Activated T-helper 1 cell treated with anti-CD3 and anti-CD28 coated beads, Interleukin-12 subunit alpha, Interleukin-12 subunit beta, Interleukin-2, Interleukin-4 antibody, amounts not matched to agents 30 ng/mL and 10 ng/mL and 1 ng/mL, durations not matched to agents 14 hours and 24 hours and 36 hours (primary cell): ENCODE data around the gene RAB21. TPM values are rescaled to one million over a fixed set of nuclear protein-coding genes. Genes with fewer than 3 reads are reported as not detected.
"Not testable (repeated sequence)": the region's sequence is repeated elsewhere in the genome, so short reads cannot be mapped to it uniquely, and the experiment has no call there.

Source experiments
- DNase-seq: peaks from one replicate; pipeline ENCODE4 v3.0.0; 2021; ENCODE audit warnings: low spot score
- H3K27ac Mint-ChIP-seq: one replicate; pipeline ENCODE4 v1.8.0; 2021; ENCODE audit warnings: mild to moderate bottlenecking, mixed read lengths
- H3K27me3 Mint-ChIP-seq: one replicate; pipeline ENCODE4 v1.8.0; 2022; ENCODE audit warnings: mild to moderate bottlenecking, moderate library complexity, mixed read lengths; ENCODE audit not compliant: insufficient read depth
- H3K36me3 Mint-ChIP-seq: one replicate; pipeline ENCODE4 v1.8.0; 2021; ENCODE audit warnings: low read depth, mixed read lengths
- H3K4me1 Mint-ChIP-seq: one replicate; pipeline ENCODE4 v1.8.0; 2021; ENCODE audit warnings: low read depth, mixed read lengths
- H3K4me3 Mint-ChIP-seq: one replicate; pipeline ENCODE4 v1.8.0; 2021; ENCODE audit warnings: mild to moderate bottlenecking, moderate library complexity, mixed read lengths
- H3K9me3 Mint-ChIP-seq: one replicate; pipeline ENCODE4 v1.8.0; 2021; ENCODE audit warnings: mixed read lengths
- intact Hi-C: fragments of 100-400 bp; cut with micrococcal nuclease; formaldehyde crosslinking; loops from one replicate; pipeline ENCODE4 v1.15.1; 2024
- total RNA-seq: library from RNA; stranded (reverse); gene quantifications from 2 replicates; pipeline ENCODE4 v1.2.3, GENCODE V29; 2022

Gene RAB21
- total RNA-seq, 1 donor from 2014 or later: 100 TPM

- Mint-ChIP-seq H3K4me3 (no peak overlapping the region), H3K4me1 (peaks cover 36% of the 10 kb centered on the region), H3K27me3 (no peaks in the 10 kb centered on the region), H3K36me3 (peaks cover 60% of the 10 kb centered on the region), H3K27ac (no peak overlapping the region), H3K9me3 (peaks cover 44% of the 10 kb centered on the region)
- intact Hi-C loops: loop anchor here (5.0 kb wide), 1 partner anchor 177 kb away; the partner anchor contains the start of gene TPH2
- DNase-seq: no peak
These were observed 5.3 kb downstream of the RAB21 start for GRCh38 chr12:71759941-71760340.

DNA sequence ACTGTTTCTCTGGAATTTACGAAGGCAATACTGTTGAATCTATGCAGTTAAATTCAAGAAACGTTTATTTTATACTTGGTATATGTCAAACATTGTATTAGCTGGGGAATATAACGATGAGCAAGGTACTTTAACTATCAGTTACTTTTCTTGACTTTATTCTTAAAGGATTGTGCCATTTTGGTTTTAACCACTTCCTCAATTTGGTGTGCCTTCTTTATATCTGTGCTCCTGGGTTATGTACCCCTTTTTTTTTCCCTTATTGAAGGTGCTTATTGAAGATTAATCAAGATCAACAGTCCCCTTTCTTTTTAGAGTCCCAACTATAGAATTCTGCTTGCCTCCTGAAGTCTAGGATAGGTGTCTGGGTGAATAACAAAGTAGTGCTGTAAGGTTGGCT is 5.8 kb downstream of the RAB21 start:
- Mint-ChIP-seq H3K9me3 (peaks cover 44% of the 10 kb centered on the region), H3K36me3 (peaks cover 64% of the 10 kb centered on the region), H3K27ac (no peak overlapping the region), H3K27me3 (no peaks in the 10 kb centered on the region), H3K4me3 (no peak overlapping the region), H3K4me1 (peaks cover 42% of the 10 kb centered on the region)
- no peak for DNase-seq
- intact Hi-C loops: no loop called here

GRCh38 chr12:71761354-71761753 is 6.7 kb downstream of the RAB21 start:
- intact Hi-C loops, DNase-seq, H3K4me3 Mint-ChIP-seq, H3K27ac Mint-ChIP-seq, H3K27me3 Mint-ChIP-seq: not testable (repeated sequence)
- Mint-ChIP-seq H3K4me1 (peaks cover 41% of the 10 kb centered on the region), H3K36me3 (peaks cover 61% of the 10 kb centered on the region), H3K9me3 (peaks cover 44% of the 10 kb centered on the region)

DNA sequence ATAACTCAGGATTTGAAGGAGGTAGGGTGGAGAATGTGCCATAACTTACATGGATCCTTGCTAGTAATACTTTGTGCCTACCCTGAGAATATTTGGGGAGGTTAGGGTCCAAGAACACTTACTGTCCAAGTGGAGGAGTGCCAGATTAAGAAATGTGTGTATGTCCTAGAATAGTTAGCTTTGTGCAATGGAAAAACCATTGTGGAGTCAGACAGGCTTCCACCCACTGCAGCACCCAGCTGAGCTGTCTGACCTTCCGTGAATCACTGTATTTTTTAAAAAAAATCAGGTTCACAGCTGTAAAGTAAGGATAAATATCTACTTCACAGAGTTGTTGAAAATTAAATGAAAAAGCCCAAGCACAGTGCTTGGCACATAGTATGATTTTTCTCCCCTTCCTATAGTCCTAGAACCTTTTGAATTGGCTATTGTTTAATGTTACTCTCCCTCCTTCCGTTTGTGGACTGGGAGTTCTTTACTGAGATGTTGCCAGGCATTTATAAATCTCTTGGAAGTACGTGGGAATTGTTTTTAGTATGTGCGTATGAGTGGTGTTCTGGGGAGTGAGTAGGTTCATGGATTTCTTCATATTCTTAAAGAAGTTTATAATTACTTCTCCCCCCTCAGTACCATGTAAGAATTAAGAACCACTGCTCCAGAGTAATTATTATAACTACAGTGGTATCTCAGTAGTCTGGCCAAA is 9.2 kb downstream of the RAB21 start:
- Mint-ChIP-seq H3K9me3 (peaks cover 36% of the 10 kb centered on the region), H3K36me3 (peaks cover 50% of the 10 kb centered on the region), H3K4me3 (no peak overlapping the region), H3K27ac (no peak overlapping the region), H3K27me3 (no peaks in the 10 kb centered on the region), H3K4me1 (peaks cover 43% of the 10 kb centered on the region)
- DNase-seq: no peak
- intact Hi-C loops: no loop called here

- intact Hi-C loops: no loop called here
- H3K36me3 Mint-ChIP-seq: peaks cover 41% of the 10 kb centered on the region
These were observed 10.1 kb downstream of the RAB21 start for GRCh38 chr12:71764587-71765321.

GRCh38 chr12:71766202-71766601 is 11.5 kb downstream of the RAB21 start:
- intact Hi-C loops: no loop called here
- Mint-ChIP-seq H3K27ac (no peak overlapping the region), H3K27me3 (no peaks in the 10 kb centered on the region), H3K36me3 (peaks cover 37% of the 10 kb centered on the region), H3K4me3 (no peak overlapping the region), H3K9me3 (peaks cover 14% of the 10 kb centered on the region), H3K4me1 (peaks cover 39% of the 10 kb centered on the region)
- no peak for DNase-seq

More at GRCh38 chr12:71764587-71765321, 10.1 kb downstream of the RAB21 start:
- DNase-seq: no peak
- Mint-ChIP-seq H3K4me3 (no peak overlapping the region), H3K27ac (no peak overlapping the region), H3K9me3 (peaks cover 27% of the 10 kb centered on the region), H3K4me1 (peaks cover 45% of the 10 kb centered on the region), H3K27me3 (no peaks in the 10 kb centered on the region)

- H3K36me3 Mint-ChIP-seq: peaks cover 46% of the 10 kb centered on the region
- H3K27ac Mint-ChIP-seq: no peak overlapping the region
- H3K4me3 Mint-ChIP-seq: no peak overlapping the region
- H3K27me3 Mint-ChIP-seq: no peaks in the 10 kb centered on the region
- peaks cover 14% of the 10 kb centered on the region for H3K9me3 Mint-ChIP-seq
- DNase-seq: no peak
- peaks cover 40% of the 10 kb centered on the region for H3K4me1 Mint-ChIP-seq
- intact Hi-C loops: no loop called here
These were observed 12.5 kb downstream of the RAB21 start for GRCh38 chr12:71767183-71767582.

DNA sequence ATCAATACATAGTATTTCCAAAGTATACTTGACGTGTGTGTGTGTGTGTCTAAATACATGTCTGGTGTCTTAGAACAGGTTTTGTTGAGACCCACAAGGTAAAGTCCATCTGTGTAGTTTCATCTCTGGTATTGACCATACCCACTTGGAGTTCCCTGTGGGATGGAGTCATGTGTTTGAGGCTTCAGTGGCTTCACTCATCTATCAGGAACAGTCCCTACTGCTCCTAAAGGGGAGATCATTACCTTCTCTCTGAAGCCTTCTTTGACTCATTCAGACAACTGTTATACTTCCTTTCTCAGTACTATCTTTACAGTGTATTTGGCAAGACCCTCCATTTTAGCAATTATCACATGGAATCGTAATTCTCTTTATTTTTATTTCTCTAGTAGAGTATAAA is 14.2 kb downstream of the RAB21 start:
- no peak for DNase-seq
- peaks cover 48% of the 10 kb centered on the region for H3K36me3 Mint-ChIP-seq
- H3K9me3 Mint-ChIP-seq: peaks cover 6% of the 10 kb centered on the region
- intact Hi-C loops: no loop called here
- H3K27me3 Mint-ChIP-seq: no peaks in the 10 kb centered on the region
- no peak overlapping the region for H3K4me3 Mint-ChIP-seq
- H3K4me1 Mint-ChIP-seq: peaks cover 38% of the 10 kb centered on the region
- no peak overlapping the region for H3K27ac Mint-ChIP-seq

- peaks cover 46% of the 10 kb centered on the region for H3K36me3 Mint-ChIP-seq
These were observed 16.4 kb downstream of the RAB21 start for GRCh38 chr12:71771069-71771468.

GRCh38 chr12:71772735-71773134 is 18.1 kb downstream of the RAB21 start:
- H3K27ac Mint-ChIP-seq: no peak overlapping the region
- peaks cover 21% of the 10 kb centered on the region for H3K4me1 Mint-ChIP-seq
- no peaks in the 10 kb centered on the region for H3K27me3 Mint-ChIP-seq
- intact Hi-C loops: no loop called here
- no peak overlapping the region for H3K4me3 Mint-ChIP-seq
- peaks cover 38% of the 10 kb centered on the region for H3K36me3 Mint-ChIP-seq
- no peak for DNase-seq
- H3K9me3 Mint-ChIP-seq: no peaks in the 10 kb centered on the region

More at GRCh38 chr12:71771069-71771468, 16.4 kb downstream of the RAB21 start:
- Mint-ChIP-seq H3K9me3 (no peaks in the 10 kb centered on the region), H3K4me1 (peaks cover 25% of the 10 kb centered on the region), H3K4me3 (no peak overlapping the region), H3K27me3 (no peaks in the 10 kb centered on the region), H3K27ac (no peak overlapping the region)
- DNase-seq: no peak
- intact Hi-C loops: no loop called here

GRCh38 chr12:71780237-71780822 is 25.7 kb downstream of the RAB21 start:
- Mint-ChIP-seq H3K27ac (no peak overlapping the region), H3K27me3 (no peaks in the 10 kb centered on the region), H3K4me3 (no peak overlapping the region), H3K9me3 (no peaks in the 10 kb centered on the region), H3K36me3 (peaks cover 18% of the 10 kb centered on the region), H3K4me1 (peaks cover 11% of the 10 kb centered on the region)
- intact Hi-C loops: loop anchor here (1.0 to 2.0 kb wide), 4 partner anchors 26 to 158 kb away; partner anchors contain the start of genes RAB21, TBC1D15 and TPH2
- DNase-seq: no peak

DNA sequence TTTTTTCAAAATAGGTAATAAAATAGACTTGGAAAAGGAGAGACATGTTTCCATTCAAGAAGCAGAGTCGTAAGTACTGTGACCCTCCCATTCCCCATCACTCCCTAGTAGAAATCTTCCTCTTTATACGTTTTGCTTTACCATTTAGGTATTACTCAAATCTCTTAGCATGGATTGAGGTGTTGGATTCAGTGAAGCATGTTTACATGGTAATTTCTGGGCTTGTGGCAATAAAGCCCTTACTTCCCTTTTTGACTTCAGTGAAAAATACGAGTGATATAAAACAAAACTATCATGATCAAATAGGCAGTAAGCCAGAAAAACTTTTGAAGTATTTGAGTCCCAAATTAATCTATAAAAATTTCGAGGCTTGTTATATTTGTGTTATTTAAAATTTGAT is 27.4 kb downstream of the RAB21 start:
- no peak for DNase-seq
- intact Hi-C loops: no loop called here
- Mint-ChIP-seq H3K4me1 (peaks cover 12% of the 10 kb centered on the region), H3K27ac (no peak overlapping the region), H3K4me3 (no peak overlapping the region), H3K9me3 (no peaks in the 10 kb centered on the region), H3K27me3 (no peaks in the 10 kb centered on the region), H3K36me3 (peaks cover 16% of the 10 kb centered on the region)

DNA sequence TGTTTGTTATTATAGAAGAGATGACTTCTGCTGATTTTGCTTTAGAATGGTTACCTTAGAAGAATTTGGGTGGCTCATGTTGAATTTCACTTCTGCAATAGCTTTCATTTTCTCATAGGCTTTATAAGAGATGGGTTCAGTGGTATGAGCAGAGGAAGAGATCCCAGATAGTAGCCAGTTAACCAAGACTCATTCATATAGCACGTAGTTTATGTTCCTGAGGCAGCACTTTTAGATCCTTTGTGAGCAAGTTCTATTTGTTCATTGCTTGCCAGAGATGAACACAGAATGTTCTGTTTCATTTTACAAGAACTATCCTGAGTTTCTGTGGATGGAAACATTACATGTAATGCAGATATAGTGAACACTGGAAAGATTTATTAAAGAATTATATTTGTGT is 32.2 kb downstream of the RAB21 start:
- H3K9me3 Mint-ChIP-seq: no peaks in the 10 kb centered on the region
- intact Hi-C loops: no loop called here
- DNase-seq: no peak
- H3K4me3 Mint-ChIP-seq: no peak overlapping the region
- peaks cover 22% of the 10 kb centered on the region for H3K36me3 Mint-ChIP-seq
- no peaks in the 10 kb centered on the region for H3K27me3 Mint-ChIP-seq
- no peak overlapping the region for H3K27ac Mint-ChIP-seq
- H3K4me1 Mint-ChIP-seq: peaks cover 13% of the 10 kb centered on the region
